ENCODE measurements around the gene DNPEP.

The DNPEP gene

GRCh38 chr2:219401606-219402005 lies 13.9 kb upstream of the DNPEP start:
- Histone ChIP-seq H3K27me3 (replicated peaks; ENCODE audit: control insufficient read depth, insufficient read depth, low read length) (no peaks in the 10 kb centered on the region), H3K4me3 (replicated peaks; ENCODE audit: low read depth, low read length) (no peak overlapping the region), H3K36me3 (ENCODE audit: control insufficient read depth, insufficient read depth, low read length) (no peaks in the 10 kb centered on the region)
- DNase-seq (ENCODE audit: extremely low read depth, insufficient read length): no peak
- no peak for TF ChIP-seq CTCF (IDR thresholded peaks at IDR 0.05; ENCODE audit: insufficient read depth, low read length, poor library complexity, severe bottlenecking)

GRCh38 chr2:219400562-219400961 lies 12.8 kb upstream of the DNPEP start:
- Histone ChIP-seq H3K27me3 (replicated peaks; ENCODE audit: control insufficient read depth, insufficient read depth, low read length) (no peaks in the 10 kb centered on the region), H3K36me3 (ENCODE audit: control insufficient read depth, insufficient read depth, low read length) (no peaks in the 10 kb centered on the region), H3K4me3 (replicated peaks; ENCODE audit: low read depth, low read length) (no peak overlapping the region)
- no peak for DNase-seq (ENCODE audit: extremely low read depth, insufficient read length)
- no peak for TF ChIP-seq CTCF (IDR thresholded peaks at IDR 0.05; ENCODE audit: insufficient read depth, low read length, poor library complexity, severe bottlenecking)

DNA sequence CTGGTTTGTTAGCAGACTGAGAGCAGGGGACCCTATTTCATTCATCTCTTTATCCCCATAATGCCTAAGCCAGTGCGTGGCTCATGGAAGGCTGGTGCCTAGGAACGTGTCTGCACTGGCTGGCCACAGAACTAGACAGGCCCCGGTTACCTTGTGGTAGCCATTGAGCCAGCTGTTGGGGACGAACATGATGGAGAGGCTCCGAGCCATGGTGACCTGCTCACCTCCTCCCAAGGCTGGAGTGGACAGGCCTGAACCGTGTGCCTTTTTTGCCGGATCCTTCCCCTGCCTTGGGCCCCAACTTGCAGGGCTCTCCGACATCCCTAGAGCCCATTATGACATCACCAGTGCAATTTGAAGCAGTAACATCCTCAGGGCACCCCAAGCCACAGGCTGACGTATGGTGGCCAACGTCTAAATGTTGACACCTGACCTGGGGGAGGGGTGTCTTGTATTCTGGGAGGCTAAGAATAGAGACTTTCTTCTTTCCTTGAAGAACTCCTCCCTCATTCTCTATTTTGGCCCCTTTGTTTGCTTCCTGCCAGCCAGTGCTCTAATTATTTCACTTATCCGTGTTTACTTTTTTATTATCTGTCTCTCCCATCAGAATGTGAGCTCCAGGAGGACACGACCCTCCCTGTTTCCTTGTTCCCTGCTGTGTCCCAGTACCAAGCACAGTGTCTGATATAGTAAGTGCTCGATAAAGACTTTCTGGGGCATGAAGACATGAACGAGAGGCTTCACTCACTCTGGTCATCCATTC lies 12.2 kb upstream of the DNPEP start:
- DNase-seq (ENCODE audit: extremely low read depth, insufficient read length): no peak
- H3K4me3 ChIP-seq (replicated peaks; ENCODE audit: low read depth, low read length): no peak overlapping the region
- H3K27me3 ChIP-seq (replicated peaks; ENCODE audit: control insufficient read depth, insufficient read depth, low read length): no peaks in the 10 kb centered on the region
- H3K36me3 ChIP-seq (ENCODE audit: control insufficient read depth, insufficient read depth, low read length): no peaks in the 10 kb centered on the region
- no peak for TF ChIP-seq CTCF (IDR thresholded peaks at IDR 0.05; ENCODE audit: insufficient read depth, low read length, poor library complexity, severe bottlenecking)

- TF ChIP-seq CTCF (IDR thresholded peaks at IDR 0.05; ENCODE audit: insufficient read depth, low read length, poor library complexity, severe bottlenecking): no peak
- H3K4me3 ChIP-seq (replicated peaks; ENCODE audit: low read depth, low read length): no peak overlapping the region
- DNase-seq (ENCODE audit: extremely low read depth, insufficient read length): no peak
- H3K27me3 ChIP-seq (replicated peaks; ENCODE audit: control insufficient read depth, insufficient read depth, low read length): no peaks in the 10 kb centered on the region
- no peaks in the 10 kb centered on the region for H3K36me3 ChIP-seq (ENCODE audit: control insufficient read depth, insufficient read depth, low read length)
Measured at GRCh38 chr2:219398721-219399363, 11.1 kb upstream of the DNPEP start.

- Histone ChIP-seq H3K4me3 (replicated peaks; ENCODE audit: low read depth, low read length) (no peak overlapping the region), H3K36me3 (ENCODE audit: control insufficient read depth, insufficient read depth, low read length) (no peaks in the 10 kb centered on the region), H3K27me3 (replicated peaks; ENCODE audit: control insufficient read depth, insufficient read depth, low read length) (no peaks in the 10 kb centered on the region)
- TF ChIP-seq CTCF (IDR thresholded peaks at IDR 0.05; ENCODE audit: insufficient read depth, low read length, poor library complexity, severe bottlenecking): no peak
- no peak for DNase-seq (ENCODE audit: extremely low read depth, insufficient read length)
Measured at GRCh38 chr2:219396863-219397457, 9.2 kb upstream of the DNPEP start.

Data from GM06990 (cell line).